SU-DHL-6 (cell line): ENCODE measurements around the gene LRRC14B.
"Not testable (repeated sequence)": the region's sequence is repeated elsewhere in the genome, so short reads cannot be mapped to it uniquely, and the experiment has no call there.

Experiments
- H2AFZ ChIP-seq: fragments of 200-600 bp; sonication (generic); 2 replicates; pipeline ENCODE4 v1.6.1; 2014; ENCODE audit warnings: low read depth, mild to moderate bottlenecking, moderate library complexity, mixed read lengths, antibody characterized with exemption, low read length; ENCODE audit not compliant: severe bottlenecking
- H3F3A ChIP-seq: fragments of 200-600 bp; shearing (Covaris generic); 2 replicates; pipeline ENCODE4 v1.6.0; 2016; ENCODE audit warnings: antibody characterized with exemption, mild to moderate bottlenecking; ENCODE audit not compliant: insufficient read depth
- H3K27ac ChIP-seq: fragments of 200-600 bp; sonication (generic); 2 replicates; pipeline ENCODE4 v1.5.1; 2016; ENCODE audit warnings: low read depth, mild to moderate bottlenecking, low read length, moderate library complexity, mixed read lengths
- H3K27me3 ChIP-seq: fragments of 200-600 bp; sonication (generic), shearing (Covaris generic); 2 replicates; pipeline ENCODE4 v1.6.0; 2014; ENCODE audit warnings: mild to moderate bottlenecking, low read length
- H3K36me3 ChIP-seq: fragments of 200-600 bp; sonication (generic); 2 replicates; pipeline ENCODE4 v1.6.1; 2014; ENCODE audit warnings: mild to moderate bottlenecking, low read length, mixed read lengths
- H3K4me2 ChIP-seq: fragments of 300-600, 200-600 bp; shearing (Covaris generic), sonication (generic); 2 replicates; pipeline ENCODE4 v1.6.0; 2014; ENCODE audit warnings: low read length, low read depth, mild to moderate bottlenecking; ENCODE audit not compliant: poor library complexity, severe bottlenecking
- H3K4me3 ChIP-seq: fragments of 200-600 bp; sonication (generic); 2 replicates; pipeline ENCODE4 v1.5.1; 2014; ENCODE audit warnings: antibody characterized with exemption, low read length, mild to moderate bottlenecking, mixed read lengths; ENCODE audit not compliant: insufficient read depth, poor library complexity, severe bottlenecking
- H3K79me2 ChIP-seq: fragments of 200-600 bp; sonication (generic); 2 replicates; pipeline ENCODE4 v1.6.1; 2014; ENCODE audit warnings: mild to moderate bottlenecking, low read length, moderate library complexity; ENCODE audit not compliant: insufficient read depth
- H3K9ac ChIP-seq: fragments of 200-600 bp; sonication (generic); 2 replicates; pipeline ENCODE4 v1.7.0; 2014; ENCODE audit warnings: mild to moderate bottlenecking, low read length
- H3K9me2 ChIP-seq: fragments of 200-600 bp; sonication (generic); replicated peaks from 2 replicates; pipeline ENCODE4 v1.6.1; 2014; ENCODE audit warnings: low read length; ENCODE audit not compliant: insufficient read depth
- H3K9me3 ChIP-seq: fragments of 200-600 bp; sonication (generic); 2 replicates; pipeline ENCODE4 v1.6.1; 2014; ENCODE audit warnings: low read length, mixed read lengths; ENCODE audit not compliant: insufficient read depth
- H4K20me1 ChIP-seq: fragments of 200-600 bp; sonication (generic); 2 replicates; pipeline ENCODE4 v1.6.1; 2014; ENCODE audit warnings: low read depth, mild to moderate bottlenecking, antibody characterized with exemption, low read length, moderate library complexity, mixed read lengths
- CTCF ChIP-seq: fragments of 200-600 bp; sonication (generic); IDR thresholded peaks from one replicate; pipeline ENCODE4 v1.5.1; 2017; ENCODE audit warnings: antibody characterized with exemption, mild to moderate bottlenecking, low read length, moderate library complexity; ENCODE audit not compliant: insufficient read depth, poor library complexity, severe bottlenecking
- EZH2phosphoT487 ChIP-seq: fragments of 200-600 bp; sonication (generic), shearing (Covaris generic); conservative IDR thresholded peaks from 2 replicates; pipeline ENCODE4 v1.6.1; 2018; ENCODE audit warnings: mild to moderate bottlenecking, antibody characterized with exemption, low read length, moderate library complexity, mixed read lengths

The LRRC14B gene

GRCh38 chr5:208449-209114, 17.3 kb downstream of the LRRC14B start:
- Histone ChIP-seq H3K4me3 (no peak overlapping the region), H3K36me3 (0 out of 2 replicates have a peak, but pooled peaks cover 2% of the 10 kb centered on the region), H3K4me2 (no peak overlapping the region), H3K79me2 (peaks cover 38% of the 10 kb centered on the region), H3K9me2 (no peaks in the 10 kb centered on the region), H3K27me3 (no peaks in the 10 kb centered on the region), H3K9me3 (no peaks in the 10 kb centered on the region), H4K20me1 (0 out of 2 replicates have a peak, but pooled peaks cover 8% of the 10 kb centered on the region), H3K9ac (no peak overlapping the region), H3F3A (no peaks in the 10 kb centered on the region), H3K27ac (no peak overlapping the region), H2AFZ (no peak overlapping the region)
- no peak for TF ChIP-seq EZH2phosphoT487
- TF ChIP-seq CTCF, result no peak

GRCh38 chr5:213803-214395, 22.6 kb downstream of the LRRC14B start:
- Histone ChIP-seq H3K9ac (no peak overlapping the region), H3F3A (no peaks in the 10 kb centered on the region), H4K20me1 (no peaks in the 10 kb centered on the region), H3K4me2 (no peak overlapping the region), H3K9me3 (no peaks in the 10 kb centered on the region), H3K27ac (no peak overlapping the region), H3K4me3 (no peak overlapping the region), H3K27me3 (no peaks in the 10 kb centered on the region), H3K36me3 (no peaks in the 10 kb centered on the region), H3K79me2 (peaks cover 44% of the 10 kb centered on the region), H3K9me2 (no peaks in the 10 kb centered on the region), H2AFZ (no peak overlapping the region)
- TF ChIP-seq CTCF (no peak), EZH2phosphoT487 (no peak)

GRCh38 chr5:215256-215655, 24.0 kb downstream of the LRRC14B start:
- H3K27me3 ChIP-seq, H3K27ac ChIP-seq, H3K9me3 ChIP-seq, H2AFZ ChIP-seq, H3K36me3 ChIP-seq, H3K4me2 ChIP-seq, H3F3A ChIP-seq, H3K4me3 ChIP-seq, H3K9ac ChIP-seq, H3K9me2 ChIP-seq: not testable (repeated sequence)
- H4K20me1 ChIP-seq, result peaks cover 10% of the 10 kb centered on the region; the same call in 1 of the 2 replicates
- peaks cover 48% of the 10 kb centered on the region for H3K79me2 ChIP-seq

- H3K36me3 ChIP-seq, H3K27ac ChIP-seq, H3K9me2 ChIP-seq, H3K4me3 ChIP-seq, H2AFZ ChIP-seq, H3K9me3 ChIP-seq, H3K27me3 ChIP-seq, H3K9ac ChIP-seq, H3F3A ChIP-seq, H3K4me2 ChIP-seq: not testable (repeated sequence)
- H4K20me1 ChIP-seq, result peaks cover 12% of the 10 kb centered on the region; the same call in 1 of the 2 replicates
- H3K79me2 ChIP-seq, result peaks cover 54% of the 10 kb centered on the region
Observed at GRCh38 chr5:216076-216475, 24.8 kb downstream of the LRRC14B start.
